ENCODE measurements around the gene PSORS1C1.

DNA sequence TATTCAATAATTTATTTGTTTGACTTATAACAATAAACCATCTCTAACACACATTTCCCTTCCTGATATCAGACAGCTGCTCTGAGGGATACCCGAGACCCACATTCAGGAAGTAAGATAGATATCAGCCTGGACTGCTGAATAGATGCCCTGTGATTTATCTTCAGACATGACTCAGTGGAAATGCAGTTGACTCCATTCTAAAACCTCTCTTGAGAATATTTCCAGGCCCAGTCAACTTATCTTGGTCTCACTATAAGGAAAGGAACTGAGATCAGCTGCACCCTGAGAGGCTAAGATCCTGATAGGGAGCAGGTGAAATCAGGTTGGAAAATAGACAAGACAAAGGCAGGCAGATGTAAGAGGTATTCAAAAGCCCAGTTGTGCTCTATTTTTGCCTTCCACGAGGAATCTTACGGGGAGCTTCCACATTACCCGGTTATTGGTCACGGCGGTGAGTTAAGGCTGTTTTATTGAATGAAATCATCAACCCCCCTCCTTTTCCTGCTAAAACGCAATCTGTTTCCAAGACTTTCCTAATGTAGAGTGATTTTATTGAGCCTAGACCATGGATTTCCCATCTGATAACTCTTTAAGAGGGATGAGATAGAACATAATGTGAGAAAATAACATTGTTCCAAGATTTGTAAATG lies 27.7 kb upstream of the PSORS1C1 start:
- TF ChIP-seq, protein P1, sequence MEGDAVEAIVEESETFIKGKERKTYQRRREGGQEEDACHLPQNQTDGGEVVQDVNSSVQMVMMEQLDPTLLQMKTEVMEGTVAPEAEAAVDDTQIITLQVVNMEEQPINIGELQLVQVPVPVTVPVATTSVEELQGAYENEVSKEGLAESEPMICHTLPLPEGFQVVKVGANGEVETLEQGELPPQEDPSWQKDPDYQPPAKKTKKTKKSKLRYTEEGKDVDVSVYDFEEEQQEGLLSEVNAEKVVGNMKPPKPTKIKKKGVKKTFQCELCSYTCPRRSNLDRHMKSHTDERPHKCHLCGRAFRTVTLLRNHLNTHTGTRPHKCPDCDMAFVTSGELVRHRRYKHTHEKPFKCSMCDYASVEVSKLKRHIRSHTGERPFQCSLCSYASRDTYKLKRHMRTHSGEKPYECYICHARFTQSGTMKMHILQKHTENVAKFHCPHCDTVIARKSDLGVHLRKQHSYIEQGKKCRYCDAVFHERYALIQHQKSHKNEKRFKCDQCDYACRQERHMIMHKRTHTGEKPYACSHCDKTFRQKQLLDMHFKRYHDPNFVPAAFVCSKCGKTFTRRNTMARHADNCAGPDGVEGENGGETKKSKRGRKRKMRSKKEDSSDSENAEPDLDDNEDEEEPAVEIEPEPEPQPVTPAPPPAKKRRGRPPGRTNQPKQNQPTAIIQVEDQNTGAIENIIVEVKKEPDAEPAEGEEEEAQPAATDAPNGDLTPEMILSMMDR (IDR thresholded peaks at IDR 0.05; ENCODE audit: poor library complexity): no peak
- TF ChIP-seq EZH2 (IDR thresholded peaks at IDR 0.05; ENCODE audit: borderline replicate concordance): no peak
